Right atrium auricular region (tissue), 2 donors: Measurements from ENCODE around the gene ITPR1. TPM values are rescaled to one million over a fixed set of nuclear protein-coding genes. Genes with fewer than 3 reads are reported as not detected.

Source experiments
- DNase-seq: peaks from one replicate; pipeline ENCODE4 v3.0.0-alpha.2; 2019; ENCODE audit warnings: low spot score
- H3K27ac ChIP-seq, 2 donors: fragments of 200-600 bp; sonication (generic); 1 replicate in 1 of 2; 2 replicates in 1 of 2; pipeline ENCODE4 v1.5.1; 2016 to 2019
- H3K27me3 ChIP-seq, 2 donors: fragments of 200-600 bp; sonication (generic); one replicate each; pipeline versions ENCODE4 v1.5.1 to v1.6.0; 2017 to 2019
- H3K36me3 ChIP-seq: fragments of 200-600 bp; sonication (generic); one replicate; pipeline ENCODE4 v1.5.1; 2016
- H3K4me1 ChIP-seq, 2 donors: fragments of 200-600 bp; sonication (generic); one replicate each; pipeline versions ENCODE4 v1.5.1 to v1.6.0; 2017 to 2019
- H3K4me3 ChIP-seq, 2 donors: fragments of 200-600 bp; sonication (generic); 1 replicate in 1 of 2; 2 replicates in 1 of 2; pipeline ENCODE4 v1.5.1; 2017 to 2019; ENCODE audit warnings: mild to moderate bottlenecking in 1 of 2, moderate library complexity in 1 of 2
- H3K9me3 ChIP-seq, 2 donors: fragments of 200-600 bp; sonication (generic); one replicate each; pipeline ENCODE4 v1.5.1; 2019
- CTCF ChIP-seq, 2 donors: fragments of 200-600 bp; sonication (generic); IDR thresholded peaks; one replicate each; pipeline ENCODE4 v1.5.1; 2019; ENCODE audit warnings: antibody characterized with exemption in 2 of 2
- total RNA-seq, 2 donors: library from RNA; depleted of rRNA; stranded (reverse); fragments of >200 nt; gene quantifications; one replicate each; pipeline ENCODE4 v1.1.0, GENCODE V29; 2016

The ITPR1 gene
- total RNA-seq, 2 donors from 2014 or later, result 36.7 to 42.5 TPM

GRCh38 chr3:4752201-4753072, 259.3 kb downstream of the ITPR1 start:
- no peak overlapping the region for H3K4me3 ChIP-seq
- H3K27me3 ChIP-seq, result no peaks in the 10 kb centered on the region
- no peak for DNase-seq
- H3K4me1 ChIP-seq, result peaks cover 0 to 47% of the 10 kb centered on the region in 2 donors
- H3K36me3 ChIP-seq, result no peaks in the 10 kb centered on the region
- H3K9me3 ChIP-seq, result no peaks in the 10 kb centered on the region
- TF ChIP-seq CTCF (IDR thresholded peaks at IDR 0.05), result no peak
- H3K27ac ChIP-seq, result peak overlapping the region; percentile 82 to 84

GRCh38 chr3:4753073-4753691, 260.0 kb downstream of the ITPR1 start:
- TF ChIP-seq CTCF (IDR thresholded peaks at IDR 0.05), result no peak
- DNase-seq, result no peak
- Histone ChIP-seq H3K4me1 (peaks cover 0 to 47% of the 10 kb centered on the region in 2 donors), H3K4me3 (no peak overlapping the region), H3K27ac (no peak overlapping the region), H3K9me3 (no peaks in the 10 kb centered on the region), H3K36me3 (no peaks in the 10 kb centered on the region), H3K27me3 (no peaks in the 10 kb centered on the region)

DNA sequence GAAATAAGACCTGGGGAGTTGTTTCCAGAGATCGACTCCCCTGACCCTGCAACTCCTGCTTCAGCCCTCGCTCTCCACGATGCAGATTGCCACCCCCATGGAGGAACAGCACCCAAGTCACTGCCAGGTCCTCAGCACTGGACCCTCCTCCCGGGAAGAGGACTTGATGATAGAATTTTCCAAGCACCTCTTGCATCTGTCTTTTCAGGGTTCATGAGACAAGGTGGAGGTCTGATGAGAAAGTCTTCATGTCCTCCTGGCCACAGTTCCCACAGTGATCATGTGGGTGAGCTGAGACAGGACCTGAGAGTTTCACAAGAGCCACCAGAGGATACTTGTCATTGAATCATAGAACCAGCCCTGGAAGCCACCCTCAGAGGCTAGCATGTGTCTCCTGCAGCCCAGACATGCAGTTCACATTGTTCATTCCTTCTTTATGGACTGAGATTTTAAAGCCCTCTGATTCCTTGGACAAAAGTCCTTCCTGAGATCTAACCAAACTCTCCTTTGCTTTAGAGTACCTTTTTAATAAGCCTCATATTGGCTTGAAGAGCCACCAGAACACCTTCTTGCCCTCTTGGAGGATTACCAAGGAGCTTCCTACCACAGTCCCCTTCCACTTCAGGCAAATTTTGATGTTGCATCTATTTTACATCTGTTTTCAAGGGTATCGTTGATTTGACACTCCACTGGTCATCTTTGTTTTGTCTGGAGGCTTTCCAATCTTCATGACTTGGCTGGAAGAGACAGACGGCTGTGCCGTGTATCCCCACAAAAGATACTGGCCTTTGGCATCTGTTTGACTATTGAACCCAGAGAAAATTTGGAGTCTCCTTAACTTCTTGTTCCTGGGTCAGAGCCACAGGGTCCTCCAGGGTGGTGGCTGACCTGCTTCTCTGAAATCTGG, 261.3 kb downstream of the ITPR1 start:
- TF ChIP-seq CTCF (IDR thresholded peaks at IDR 0.05), result no peak
- H3K36me3 ChIP-seq, result no peaks in the 10 kb centered on the region
- H3K4me3 ChIP-seq, result no peak overlapping the region
- DNase-seq, result no peak
- H3K9me3 ChIP-seq, result no peaks in the 10 kb centered on the region
- H3K4me1 ChIP-seq, result peaks cover 0 to 43% of the 10 kb centered on the region in 2 donors
- peak overlapping the region; percentile 21 to 32 for H3K27ac ChIP-seq
- H3K27me3 ChIP-seq, result no peaks in the 10 kb centered on the region

DNA sequence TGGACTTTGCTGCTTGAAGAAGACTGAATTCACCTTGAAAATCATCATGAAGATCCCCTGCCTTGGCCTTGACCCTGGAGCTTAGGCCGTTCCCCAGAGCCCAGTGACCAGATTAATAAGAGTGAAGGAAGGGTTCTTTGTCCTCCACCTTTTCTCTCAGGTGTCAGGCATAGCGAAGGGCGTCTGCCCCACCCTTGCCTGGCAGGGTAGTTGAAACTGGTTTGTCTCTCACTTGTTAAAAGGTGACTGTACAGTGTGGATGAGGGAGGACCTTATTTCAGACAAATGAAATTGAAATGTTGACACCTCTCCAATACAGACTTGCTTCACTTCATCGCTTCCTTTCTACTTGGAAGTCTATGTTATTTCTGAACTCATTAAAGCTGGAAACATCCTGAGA, 262.4 kb downstream of the ITPR1 start:
- no peak for TF ChIP-seq CTCF (IDR thresholded peaks at IDR 0.05)
- H3K4me1 ChIP-seq, result peaks cover 0 to 32% of the 10 kb centered on the region in 2 donors
- H3K36me3 ChIP-seq, result no peaks in the 10 kb centered on the region
- no peak for DNase-seq
- no peak overlapping the region for H3K4me3 ChIP-seq
- no peak overlapping the region for H3K27ac ChIP-seq
- no peaks in the 10 kb centered on the region for H3K9me3 ChIP-seq
- no peaks in the 10 kb centered on the region for H3K27me3 ChIP-seq

- DNase-seq, result no peak
- no peak overlapping the region for H3K27ac ChIP-seq
- H3K27me3 ChIP-seq, result no peaks in the 10 kb centered on the region
- H3K36me3 ChIP-seq, result no peaks in the 10 kb centered on the region
- no peaks in the 10 kb centered on the region for H3K9me3 ChIP-seq
- H3K4me1 ChIP-seq, result peaks cover 0 to 25% of the 10 kb centered on the region in 2 donors
- H3K4me3 ChIP-seq, result no peak overlapping the region
- no peak for TF ChIP-seq CTCF (IDR thresholded peaks at IDR 0.05)
Observed at GRCh38 chr3:4756057-4756775, 263.1 kb downstream of the ITPR1 start.
